ENCODE data around the gene NECAB3.

NECAB3 gene

GRCh38 chr20:33667676-33668465 is 6.4 kb downstream of the NECAB3 start:
- peaks cover 18% of the 10 kb centered on the region for H3K36me3 Mint-ChIP-seq (ENCODE audit: low read depth)
- no peaks in the 10 kb centered on the region for H3K9me3 Mint-ChIP-seq
- peaks cover 38% of the 10 kb centered on the region for H3K4me1 Mint-ChIP-seq
- no peaks in the 10 kb centered on the region for H3K27me3 Mint-ChIP-seq (ENCODE audit: low read depth, poor library complexity)
- TF ChIP-seq CTCF (IDR thresholded peaks at IDR 0.05): peak; percentile 65
- no peak overlapping the region for H3K4me3 Mint-ChIP-seq
- peak; percentile 76 for DNase-seq
- H3K27ac Mint-ChIP-seq: no peak overlapping the region

- no peak for TF ChIP-seq CTCF (IDR thresholded peaks at IDR 0.05)
- DNase-seq: peak; percentile 26
- H3K4me3 Mint-ChIP-seq: no peak overlapping the region
Observed at GRCh38 chr20:33667245-33667675, 7.0 kb downstream of the NECAB3 start.

GRCh38 chr20:33666293-33667244 is 7.7 kb downstream of the NECAB3 start, which contains the start of gene ACTL10:
ACTL10 (plus strand) TSS chr20:33666943; CDS start chr20:33667498, 555 bp downstream.
- no peak for TF ChIP-seq CTCF (IDR thresholded peaks at IDR 0.05)
- peak; percentile 85 for DNase-seq
- Mint-ChIP-seq H3K4me1 (peaks cover 32% of the 10 kb centered on the region), H3K27me3 (ENCODE audit: low read depth, poor library complexity) (no peaks in the 10 kb centered on the region), H3K27ac (peak within 1 kb of the TSS; percentile 68), H3K9me3 (no peaks in the 10 kb centered on the region), H3K4me3 (peak within 1 kb of the TSS; percentile 84), H3K36me3 (ENCODE audit: low read depth) (peaks cover 14% of the 10 kb centered on the region)

More at GRCh38 chr20:33667245-33667675, 7.0 kb downstream of the NECAB3 start:
- Mint-ChIP-seq H3K27me3 (ENCODE audit: low read depth, poor library complexity) (no peaks in the 10 kb centered on the region), H3K27ac (no peak overlapping the region), H3K9me3 (no peaks in the 10 kb centered on the region), H3K4me1 (peaks cover 36% of the 10 kb centered on the region), H3K36me3 (ENCODE audit: low read depth) (peaks cover 18% of the 10 kb centered on the region)

GRCh38 chr20:33664762-33665144 is 9.5 kb downstream of the NECAB3 start:
- DNase-seq: no peak
- H3K27me3 Mint-ChIP-seq (ENCODE audit: low read depth, poor library complexity): no peaks in the 10 kb centered on the region
- H3K9me3 Mint-ChIP-seq: no peaks in the 10 kb centered on the region
- peaks cover 32% of the 10 kb centered on the region for H3K4me1 Mint-ChIP-seq
- H3K36me3 Mint-ChIP-seq (ENCODE audit: low read depth): peaks cover 14% of the 10 kb centered on the region
- H3K4me3 Mint-ChIP-seq: peak overlapping the region; percentile 83
- TF ChIP-seq CTCF (IDR thresholded peaks at IDR 0.05): no peak
- H3K27ac Mint-ChIP-seq: peak overlapping the region; percentile 72

GRCh38 chr20:33664085-33664761 is 10.0 kb downstream of the NECAB3 start:
- peak overlapping the region; percentile 72 for H3K27ac Mint-ChIP-seq
- H3K9me3 Mint-ChIP-seq: no peaks in the 10 kb centered on the region
- peaks cover 32% of the 10 kb centered on the region for H3K4me1 Mint-ChIP-seq
- no peak for DNase-seq
- no peak for TF ChIP-seq CTCF (IDR thresholded peaks at IDR 0.05)
- H3K36me3 Mint-ChIP-seq (ENCODE audit: low read depth): peaks cover 14% of the 10 kb centered on the region
- peak overlapping the region; percentile 83 for H3K4me3 Mint-ChIP-seq
- H3K27me3 Mint-ChIP-seq (ENCODE audit: low read depth, poor library complexity): no peaks in the 10 kb centered on the region
